Chondrocyte (in vitro differentiated cells): ENCODE results near the gene BDKRB1. TPM values are rescaled to one million over a fixed set of nuclear protein-coding genes. Genes with fewer than 3 reads are reported as not detected.

Source experiments
- DNase-seq: peaks from one replicate; pipeline ENCODE4 v3.0.0; 2021; ENCODE audit warnings: mixed read lengths, low spot score
- H3K27ac Mint-ChIP-seq: one replicate; pipeline ENCODE4 v1.8.0; 2021; ENCODE audit warnings: mild to moderate bottlenecking, moderate library complexity, mixed read lengths; ENCODE audit not compliant: unreplicated experiment
- H3K27me3 Mint-ChIP-seq: 2 replicates; pipeline ENCODE4 v1.8.0; 2021; ENCODE audit warnings: low read depth, mixed read lengths
- H3K36me3 Mint-ChIP-seq: 2 replicates; pipeline ENCODE4 v1.8.0; 2021; ENCODE audit warnings: low read depth, mixed read lengths
- H3K4me1 Mint-ChIP-seq: 2 replicates; pipeline ENCODE4 v1.8.0; 2021; ENCODE audit warnings: low read depth, mild to moderate bottlenecking, mixed read lengths
- H3K4me3 Mint-ChIP-seq: one replicate; pipeline ENCODE4 v1.8.0; 2021; ENCODE audit warnings: mild to moderate bottlenecking, moderate library complexity, mixed read lengths; ENCODE audit not compliant: unreplicated experiment
- H3K9me3 Mint-ChIP-seq: 2 replicates; pipeline ENCODE4 v1.8.0; 2021; ENCODE audit warnings: low read depth, mixed read lengths
- CTCF ChIP-seq: fragments of 200-600 bp; sonication (generic); IDR thresholded peaks from 2 replicates; pipeline ENCODE4 v1.5.0; 2021; ENCODE audit warnings: antibody characterized with exemption, mild to moderate bottlenecking, moderate library complexity
- total RNA-seq: library from RNA; stranded (reverse); gene quantifications from 3 replicates; pipeline ENCODE4 v1.2.1, GENCODE V29; 2021

BDKRB1 gene
- total RNA-seq, 1 donor from 2014 or later = not detected

- no peak for DNase-seq
- Mint-ChIP-seq H3K4me3 (no peak overlapping the region), H3K27me3 (no peaks in the 10 kb centered on the region), H3K9me3 (no peaks in the 10 kb centered on the region), H3K27ac (no peak overlapping the region), H3K36me3 (peaks cover 28% of the 10 kb centered on the region), H3K4me1 (peaks cover 2% of the 10 kb centered on the region)
- no peak for TF ChIP-seq CTCF
These were observed 53.3 kb downstream of the BDKRB1 start for GRCh38 chr14:96309133-96309895.

GRCh38 chr14:96309896-96310330 is 53.9 kb downstream of the BDKRB1 start:
- Mint-ChIP-seq H3K36me3 (peaks cover 26% of the 10 kb centered on the region), H3K4me1 (no peaks in the 10 kb centered on the region), H3K27ac (no peak overlapping the region), H3K4me3 (no peak overlapping the region), H3K9me3 (no peaks in the 10 kb centered on the region), H3K27me3 (no peaks in the 10 kb centered on the region)
- no peak for DNase-seq
- peak; percentile 37 for TF ChIP-seq CTCF

- no peak for DNase-seq
- Mint-ChIP-seq H3K4me3 (no peak overlapping the region), H3K27me3 (no peaks in the 10 kb centered on the region), H3K27ac (no peak overlapping the region), H3K36me3 (peaks cover 31% of the 10 kb centered on the region), H3K4me1 (no peaks in the 10 kb centered on the region), H3K9me3 (no peaks in the 10 kb centered on the region)
- no peak for TF ChIP-seq CTCF
These were observed 54.9 kb downstream of the BDKRB1 start for GRCh38 chr14:96310906-96311305.

Other genes starting within 250 kb of the BDKRB1 start
- 33.0 to 99.3 TPM (median 33.2 TPM) in 3 replicates for gene C14orf132, start 216.8 kb upstream of the BDKRB1 start, total RNA-seq
- gene BDKRB2, start 51.4 kb upstream of the BDKRB1 start, total RNA-seq = 0.21 to 0.29 TPM (median 0.27 TPM) in 3 replicates
- gene ATG2B, start 107.1 kb downstream of the BDKRB1 start, total RNA-seq = 17.0 to 18.1 TPM (median 17.8 TPM) in 3 replicates
- gene GSKIP, start 107.3 kb downstream of the BDKRB1 start, total RNA-seq = 15.0 to 22.4 TPM (median 19.4 TPM) in 3 replicates
- gene AK7, start 135.9 kb downstream of the BDKRB1 start, total RNA-seq = 0.05 TPM in 1 of 3 replicates, not detected in the others
- gene PAPOLA, start 246.2 kb downstream of the BDKRB1 start, total RNA-seq = 109 to 124 TPM (median 114 TPM) in 3 replicates